HG03066 (cell line): ENCODE measurements around the gene RAB40B.

Experiments
- ATAC-seq: cut with Tn5 transposase; IDR thresholded peaks from one replicate; pipeline ENCODE4 v1.9.1; 2021; ENCODE audit warnings: low read depth; ENCODE audit not compliant: unreplicated experiment

RAB40B gene

GRCh38 chr17:82693168-82693867, 5.2 kb downstream of the RAB40B start:
- no peak for ATAC-seq

GRCh38 chr17:82692268-82692667, 6.2 kb downstream of the RAB40B start:
- no peak for ATAC-seq

GRCh38 chr17:82691714-82692113, 6.8 kb downstream of the RAB40B start:
- no peak for ATAC-seq

- ATAC-seq: no peak
These were observed 7.6 kb downstream of the RAB40B start for GRCh38 chr17:82690786-82691489.

GRCh38 chr17:82689077-82689476, 9.4 kb downstream of the RAB40B start:
- ATAC-seq: no peak

GRCh38 chr17:82687871-82688270, 10.6 kb downstream of the RAB40B start:
- no peak for ATAC-seq

GRCh38 chr17:82687375-82687861, 11.1 kb downstream of the RAB40B start:
- ATAC-seq: no peak

- no peak for ATAC-seq
These were observed 11.9 kb downstream of the RAB40B start for GRCh38 chr17:82686366-82687324.

- no peak for ATAC-seq
These were observed 13.2 kb downstream of the RAB40B start for GRCh38 chr17:82685291-82685690.

- ATAC-seq: no peak
These were observed 14.2 kb downstream of the RAB40B start for GRCh38 chr17:82684228-82684841.

GRCh38 chr17:82683534-82683933, 15.0 kb downstream of the RAB40B start:
- no peak for ATAC-seq

GRCh38 chr17:82681547-82681946, 17.0 kb downstream of the RAB40B start:
- no peak for ATAC-seq

- ATAC-seq: no peak
These were observed 18.7 kb downstream of the RAB40B start for GRCh38 chr17:82679586-82680465.

GRCh38 chr17:82678265-82678891, 20.1 kb downstream of the RAB40B start:
- ATAC-seq: no peak

- no peak for ATAC-seq
These were observed 21.1 kb downstream of the RAB40B start for GRCh38 chr17:82677353-82677925.

- no peak for ATAC-seq
These were observed 22.8 kb downstream of the RAB40B start for GRCh38 chr17:82675476-82676245.

- no peak for ATAC-seq
These were observed 23.6 kb downstream of the RAB40B start for GRCh38 chr17:82674656-82675475.
